GM12878 (cell line): ENCODE measurements around the gene NKTR. TPM values are rescaled to one million over a fixed set of nuclear protein-coding genes. Genes with fewer than 3 reads are reported as not detected.

Experiments used
- ATAC-seq: fragments of 200-7000 bp; cut with Tn5 transposase; 3 replicates; pipeline ENCODE4 v1.9.1; 2020; ENCODE audit warnings: mild to moderate bottlenecking, moderate library complexity
- BruUV-seq: library from RNA; stranded (reverse); fragments of 400-500 nt; replicated peaks from 2 replicates; lab custom pipeline; 2021; lab: Mats Ljungman, UMichigan
- CTCF ChIA-PET: fragments of 300-600 bp; sonication (Branson Sonifier 250); formaldehyde crosslinking; extraction: SDS; loops from one replicate; lab custom pipeline; 2021; ENCODE audit warnings: inconsistent platforms; lab: Yijun Ruan, JAX
- POLR2A ChIA-PET: fragments of 350-600 bp; formaldehyde crosslinking; extraction: SDS; loops from one replicate; lab custom pipeline; 2021; ENCODE audit warnings: inconsistent platforms; lab: Charles Lee
- RAD21 ChIA-PET: fragments of 300-600 bp; sonication (Branson Sonifier 250); formaldehyde crosslinking; loops from one replicate; lab custom pipeline; 2023; ENCODE audit warnings: antibody characterized with exemption; ENCODE audit not compliant: unreplicated experiment; lab: Charles Lee
- SMC1A ChIA-PET: fragments of 300-600 bp; sonication (Branson Sonifier 250); formaldehyde crosslinking; loops from one replicate; lab custom pipeline; 2023; ENCODE audit not compliant: unreplicated experiment, uncharacterized antibody; lab: Charles Lee
- DNase-seq: peaks from one replicate; pipeline ENCODE4 v3.0.0-alpha.2; 2011; ENCODE audit warnings: low read depth, low spot score
- FAIRE-seq: peaks from 3 replicates; lab custom pipeline; 2011; peaks lifted over from hg19 to GRCh38; lab: Jason Lieb, UNC
- H2AFZ ChIP-seq: 2 replicates; pipeline ENCODE4 v1.6.0; 2011; ENCODE audit warnings: low read depth, low read length, control low read depth; ENCODE audit not compliant: control insufficient read depth
- H3K27ac ChIP-seq: 2 replicates; pipeline ENCODE4 v1.5.1; 2011; ENCODE audit warnings: control low read depth; ENCODE audit not compliant: control insufficient read depth, insufficient read depth
- H3K27me3 ChIP-seq, 2 experiments: replicated peaks in 1 of 2; 2 replicates each; pipeline versions ENCODE4 v1.6.0 to v1.6.1; 2011; ENCODE audit warnings: low read length in 1 of 2; ENCODE audit not compliant: control insufficient read depth in 2 of 2, insufficient read depth in 2 of 2
- H3K36me3 ChIP-seq, 2 experiments: 2 replicates each; pipeline ENCODE4 v1.5.1; 2011; ENCODE audit warnings: low read length in 1 of 2; ENCODE audit not compliant: control insufficient read depth in 2 of 2, insufficient read depth in 2 of 2
- H3K4me1 ChIP-seq: 2 replicates; pipeline ENCODE4 v1.6.1; 2011; ENCODE audit warnings: mild to moderate bottlenecking, low read length, moderate library complexity, mixed read lengths; ENCODE audit not compliant: control insufficient read depth, insufficient read depth
- H3K4me2 ChIP-seq: 2 replicates; pipeline ENCODE4 v1.6.0; 2011; ENCODE audit warnings: control low read depth; ENCODE audit not compliant: control insufficient read depth, insufficient read depth
- H3K4me3 ChIP-seq: fragments of 200-600 bp; sonication (generic); 2 replicates; pipeline ENCODE4 v1.5.1; 2016
- H3K79me2 ChIP-seq: 2 replicates; pipeline ENCODE4 v1.6.0; 2011; ENCODE audit warnings: low read length; ENCODE audit not compliant: control insufficient read depth, insufficient read depth
- H3K9ac ChIP-seq: 2 replicates; pipeline ENCODE4 v1.8.0; 2011; ENCODE audit warnings: low read length, control low read depth, mixed read lengths; ENCODE audit not compliant: control insufficient read depth, insufficient read depth
- H3K9me3 ChIP-seq: replicated peaks from 3 replicates; pipeline ENCODE4 v1.5.1; 2011; ENCODE audit warnings: mild to moderate bottlenecking, low read length; ENCODE audit not compliant: control insufficient read depth, insufficient read depth
- H4K20me1 ChIP-seq: 2 replicates; pipeline ENCODE4 v1.6.0; 2011; ENCODE audit not compliant: control insufficient read depth, insufficient read depth
- NFIC ChIP-seq: IDR thresholded peaks from 2 replicates; pipeline ENCODE4 v1.6.1; 2012; ENCODE audit warnings: low read depth, mild to moderate bottlenecking, inconsistent platforms, low read length, moderate library complexity
- POLR2A ChIP-seq: IDR thresholded peaks from 2 replicates; pipeline ENCODE4 v1.6.1; 2011; ENCODE audit warnings: low read depth, mild to moderate bottlenecking, low read length
- RUNX3 ChIP-seq: IDR thresholded peaks from 2 replicates; pipeline ENCODE4 v1.6.1; 2012; ENCODE audit warnings: low read length, inconsistent platforms
- SMAD5 ChIP-seq: IDR thresholded peaks from 2 replicates; pipeline ENCODE4 v1.6.1; 2016; ENCODE audit warnings: antibody characterized with exemption, low read depth
- WGBS: methylation state at CpG from one replicate; pipeline ENCODE4 v1.1.6; 2016; ENCODE audit warnings: low lambda C conversion rate; ENCODE audit not compliant: insufficient replicate concordance, insufficient coverage; ENCODE audit errors: missing lambda C conversion rate; 5-methylcytosine and 5-hydroxymethylcytosine counted together
- in situ Hi-C: fragments of 300-500 bp; cut with MboI; formaldehyde crosslinking; loops from 9 replicates; pipeline ENCODE4 v1.14.3; 2018; ENCODE audit warnings: mixed read lengths
- intact Hi-C: fragments of 100-400 bp; cut with micrococcal nuclease; formaldehyde crosslinking; loops from one replicate; pipeline ENCODE4 v1.14.2; 2022; ENCODE audit not compliant: unreplicated experiment
- polyA plus RNA-seq, 11 experiments: library from polyadenylated mRNA; depleted of rRNA in 4 of 11; unstranded in 6 of 11; stranded (reverse) in 5 of 11; fragments of >200 nt; fragmentation: Nextera tagmentation in 4 of 11; fragmentation: Illumina TruSeq in 1 of 11; extraction: Ambion mirVana in 4 of 11; extraction: Trizol in 1 of 11; gene quantifications; 1 replicate in 1 of 11; 2 replicates in 10 of 11; pipeline versions ENCODE4 v1.2.1 to v1.2.3, GENCODE V29; 2011 to 2016; ENCODE audit warnings: inconsistent platforms in 2 of 11, missing spikeins in 2 of 11, low read depth in 1 of 11
- total RNA-seq, 4 experiments: library from RNA; depleted of rRNA in 3 of 4; stranded (reverse); fragments of >200 nt in 3 of 4; fragmentation: Illumina TruSeq in 1 of 4; extraction: Trizol in 1 of 4; gene quantifications; 2 replicates each; pipeline versions ENCODE4 v1.2.1 to v1.2.3, GENCODE V29; 2013 to 2021
- TF ChIP-seq, protein P1 (sequence below): IDR thresholded peaks from 2 replicates; pipeline ENCODE4 v1.6.1; 2012; ENCODE audit warnings: low read depth, low read length, improper control_type of control experiment
- TF ChIP-seq, protein P2 (sequence below): fragments of 450-650 bp; formaldehyde crosslinking; IDR thresholded peaks from 2 replicates; pipeline ENCODE4 v1.4.0; 2020; ENCODE audit warnings: mild to moderate bottlenecking, moderate library complexity

Gene NKTR
- total and polyA plus RNA-seq, 10 of the 15 experiments (the other 5 are each of a cell fraction or from before 2014, with no cell fraction given), result 15.3 to 91.9 (median 55.3) TPM

DNA sequence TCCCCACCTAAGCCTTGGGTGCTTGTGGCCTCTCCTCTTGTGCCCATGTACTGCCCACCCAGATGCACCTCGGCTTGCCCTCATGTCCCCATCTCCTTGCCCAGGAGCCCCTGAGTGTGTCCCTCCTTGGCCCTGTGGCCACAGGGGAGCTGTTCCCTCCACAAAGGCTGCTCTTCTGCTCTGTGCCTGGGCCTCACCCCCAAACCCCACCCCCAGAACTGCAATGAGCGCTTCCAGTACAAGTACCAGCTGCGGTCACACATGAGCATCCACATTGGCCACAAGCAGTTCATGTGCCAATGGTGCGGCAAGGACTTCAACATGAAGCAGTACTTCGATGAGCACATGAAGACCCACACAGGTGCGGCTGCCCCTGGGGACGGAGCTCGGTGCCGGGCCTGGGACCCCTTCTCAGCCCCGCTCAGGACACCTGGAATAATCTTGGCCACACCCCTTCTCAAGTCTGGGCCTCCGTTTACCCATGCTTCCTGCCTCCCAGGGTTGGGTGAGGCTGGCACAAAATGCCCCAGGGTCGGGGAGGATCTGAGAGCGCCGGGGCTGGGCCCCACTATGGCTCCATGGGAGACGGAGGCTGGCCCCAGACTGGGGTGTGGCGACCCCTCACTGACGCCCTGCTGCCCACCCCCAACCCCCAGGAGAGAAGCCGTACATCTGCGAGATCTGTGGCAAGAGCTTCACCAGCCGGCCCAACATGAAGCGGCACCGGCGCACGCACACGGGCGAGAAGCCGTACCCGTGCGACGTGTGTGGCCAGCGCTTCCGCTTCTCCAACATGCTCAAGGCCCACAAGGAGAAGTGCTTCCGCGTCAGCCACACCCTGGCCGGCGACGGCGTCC lies 63.3 kb downstream of the NKTR start:
- FAIRE-seq (no peak), DNase-seq (no peak), ATAC-seq (peak; percentile 59)
- ChIA-PET SMC1A (no interaction called here), RAD21 (no interaction called here), CTCF (no interaction called here), POLR2A (no interaction called here)
- H3K79me2 ChIP-seq, result no peaks in the 10 kb centered on the region
- BruUV-seq, result no TSS peak
- intact Hi-C loops, result no loop called here
- H3K4me1 ChIP-seq, result peaks cover 7% of the 10 kb centered on the region
- H4K20me1 ChIP-seq, result no peaks in the 10 kb centered on the region
- H2AFZ ChIP-seq, result peak overlapping the region; percentile 73
- 26% methylated on average over 36 of the region's 38 CpGs for WGBS
- in situ Hi-C loops, result no loop called here
- no peaks in the 10 kb centered on the region for H3K27me3 ChIP-seq
- no peak for TF ChIP-seq SMAD5
- TF ChIP-seq NFIC, result no peak
- peak; percentile 45 for TF ChIP-seq RUNX3
- TF ChIP-seq, protein P1, sequence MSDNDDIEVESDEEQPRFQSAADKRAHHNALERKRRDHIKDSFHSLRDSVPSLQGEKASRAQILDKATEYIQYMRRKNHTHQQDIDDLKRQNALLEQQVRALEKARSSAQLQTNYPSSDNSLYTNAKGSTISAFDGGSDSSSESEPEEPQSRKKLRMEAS, result peak; percentile 22; the same call in 1 of the 2 replicates
- TF ChIP-seq, protein P2, sequence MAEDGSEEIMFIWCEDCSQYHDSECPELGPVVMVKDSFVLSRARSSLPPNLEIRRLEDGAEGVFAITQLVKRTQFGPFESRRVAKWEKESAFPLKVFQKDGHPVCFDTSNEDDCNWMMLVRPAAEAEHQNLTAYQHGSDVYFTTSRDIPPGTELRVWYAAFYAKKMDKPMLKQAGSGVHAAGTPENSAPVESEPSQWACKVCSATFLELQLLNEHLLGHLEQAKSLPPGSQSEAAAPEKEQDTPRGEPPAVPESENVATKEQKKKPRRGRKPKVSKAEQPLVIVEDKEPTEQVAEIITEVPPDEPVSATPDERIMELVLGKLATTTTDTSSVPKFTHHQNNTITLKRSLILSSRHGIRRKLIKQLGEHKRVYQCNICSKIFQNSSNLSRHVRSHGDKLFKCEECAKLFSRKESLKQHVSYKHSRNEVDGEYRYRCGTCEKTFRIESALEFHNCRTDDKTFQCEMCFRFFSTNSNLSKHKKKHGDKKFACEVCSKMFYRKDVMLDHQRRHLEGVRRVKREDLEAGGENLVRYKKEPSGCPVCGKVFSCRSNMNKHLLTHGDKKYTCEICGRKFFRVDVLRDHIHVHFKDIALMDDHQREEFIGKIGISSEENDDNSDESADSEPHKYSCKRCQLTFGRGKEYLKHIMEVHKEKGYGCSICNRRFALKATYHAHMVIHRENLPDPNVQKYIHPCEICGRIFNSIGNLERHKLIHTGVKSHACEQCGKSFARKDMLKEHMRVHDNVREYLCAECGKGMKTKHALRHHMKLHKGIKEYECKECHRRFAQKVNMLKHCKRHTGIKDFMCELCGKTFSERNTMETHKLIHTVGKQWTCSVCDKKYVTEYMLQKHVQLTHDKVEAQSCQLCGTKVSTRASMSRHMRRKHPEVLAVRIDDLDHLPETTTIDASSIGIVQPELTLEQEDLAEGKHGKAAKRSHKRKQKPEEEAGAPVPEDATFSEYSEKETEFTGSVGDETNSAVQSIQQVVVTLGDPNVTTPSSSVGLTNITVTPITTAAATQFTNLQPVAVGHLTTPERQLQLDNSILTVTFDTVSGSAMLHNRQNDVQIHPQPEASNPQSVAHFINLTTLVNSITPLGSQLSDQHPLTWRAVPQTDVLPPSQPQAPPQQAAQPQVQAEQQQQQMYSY, result no peak
- peak; percentile 50; the same call in 1 of the 2 replicates for TF ChIP-seq POLR2A
- H3K9ac ChIP-seq, result no peak overlapping the region
- peak overlapping the region; percentile 54 for H3K4me2 ChIP-seq
- H3K4me3 ChIP-seq, result no peak overlapping the region
- H3K27ac ChIP-seq, result no peak overlapping the region
- H3K36me3 ChIP-seq, result no peaks in the 10 kb centered on the region; a peak in 1 of 4 replicates
- H3K9me3 ChIP-seq, result no peaks in the 10 kb centered on the region; the same call in 2 of the 3 replicates
